Panc1 (cell line): ENCODE measurements around the gene PPIP5K2.

ENCODE experiments used
- CTCF ChIP-seq: fragments of 450-650 bp; IDR thresholded peaks from 2 replicates; pipeline ENCODE4 v1.5.1; 2017; ENCODE audit warnings: mild to moderate bottlenecking
- POLR2AphosphoS5 ChIP-seq: IDR thresholded peaks from 2 replicates; pipeline ENCODE4 v1.6.1; 2012; ENCODE audit warnings: mild to moderate bottlenecking, low read depth, low read length, moderate library complexity
- REST ChIP-seq, 2 experiments: IDR thresholded peaks; 2 replicates each; pipeline ENCODE4 v1.6.1; 2011 to 2012; ENCODE audit warnings: low read depth in 2 of 2, control low read depth in 1 of 2, low read length in 1 of 2, mild to moderate bottlenecking in 1 of 2, moderate library complexity in 1 of 2; ENCODE audit not compliant: insufficient read depth in 1 of 2
- SIN3A ChIP-seq: IDR thresholded peaks from 2 replicates; pipeline ENCODE4 v1.6.1; 2012; ENCODE audit warnings: low read depth, mild to moderate bottlenecking, low read length, moderate library complexity, borderline replicate concordance; ENCODE audit not compliant: insufficient read depth

GRCh38 chr5:103090791-103091190 lies 29.3 kb upstream of the PPIP5K2 start:
- TF ChIP-seq CTCF (no peak), POLR2AphosphoS5 (no peak), SIN3A (no peak), REST (IDR thresholded peaks at IDR 0.05; ENCODE audit: insufficient read depth in 1 of 2, low read depth in 2 of 2, low read length in 1 of 2) (no peak)
